Measurements from ENCODE around the gene HS3ST3B1. TPM values are rescaled to one million over a fixed set of nuclear protein-coding genes. Genes with fewer than 3 reads are reported as not detected.
A peak's percentile ranks its signal among the peaks of the same experiment; 100 is the strongest.

HS3ST3B1 gene
- total and polyA plus RNA-seq, 2 experiments from 2014 or later: 8.1 to 17.7 TPM

GRCh38 chr17:14295676-14296075 lies 5.2 kb upstream of the HS3ST3B1 start (continued):
- TF ChIP-seq CTCF (conservative IDR thresholded peaks at IDR 0.05; ENCODE audit: low read depth in 2 of 2) (no peak), NANOG (IDR thresholded peaks at IDR 0.05; ENCODE audit: borderline replicate concordance) (no peak)

DNA sequence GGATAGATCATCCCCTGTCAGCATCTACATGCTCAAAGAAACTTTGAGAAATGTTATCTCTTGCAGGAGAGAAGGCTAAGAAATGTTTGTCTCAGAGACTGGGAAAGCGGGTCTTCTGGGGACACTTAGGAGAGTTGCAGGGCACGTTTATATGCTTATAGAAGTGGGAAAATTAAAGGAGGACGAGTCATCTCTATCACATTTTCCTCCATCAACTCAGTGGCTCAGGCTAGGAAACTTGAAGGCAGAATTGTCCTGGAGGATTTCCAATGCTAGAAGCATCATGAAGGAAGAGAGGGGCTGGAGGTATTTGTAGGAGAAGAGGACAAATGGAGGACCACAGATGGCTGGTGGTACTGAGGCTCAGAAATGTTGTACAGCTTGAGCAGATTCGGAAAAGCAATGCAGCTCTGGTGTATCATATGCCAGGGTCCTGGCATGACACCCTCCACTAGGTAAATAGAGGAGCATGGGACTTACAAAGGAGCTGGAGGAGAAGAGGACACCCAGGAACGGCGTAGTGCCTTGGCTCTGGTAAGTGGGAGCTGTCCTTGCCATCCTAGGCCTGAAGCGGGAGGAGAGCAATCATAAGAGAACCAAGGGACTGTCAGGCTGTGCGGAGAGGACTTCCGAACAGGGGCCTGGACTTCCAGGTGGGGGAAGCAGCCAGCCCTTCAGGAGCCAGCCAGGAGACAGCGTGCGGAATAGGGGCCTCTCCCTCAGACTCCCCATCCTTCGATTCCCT lies 4.5 kb upstream of the HS3ST3B1 start:
- Histone ChIP-seq H2AFZ (peak overlapping the region; percentile 92), H3F3A (replicated peaks; ENCODE audit: low read depth) (peaks cover 10% of the 10 kb centered on the region), H3K4me2 (peak overlapping the region; percentile 88), H4K20me1 (replicated peaks; ENCODE audit: insufficient read depth) (no peaks in the 10 kb centered on the region), H3K27me3 (ENCODE audit: insufficient read depth) (peaks cover 72% of the 10 kb centered on the region), H3K4me3 (peak overlapping the region; percentile 61), H3K4me1 (ENCODE audit: insufficient read depth) (peaks cover 24% of the 10 kb centered on the region), H3K9me2 (ENCODE audit: insufficient read depth) (no peaks in the 10 kb centered on the region), H3K79me2 (replicated peaks; ENCODE audit: insufficient read depth) (no peaks in the 10 kb centered on the region), H3K27ac (ENCODE audit: low read depth) (no peak overlapping the region), H3K36me3 (ENCODE audit: insufficient read depth) (no peaks in the 10 kb centered on the region; the same call in 1 of the 2 replicates)
- ATAC-seq (no peak), DNase-seq (ENCODE audit: low spot score) (peak; percentile 27)
- peaks cover 32% of the 10 kb centered on the region for H3K4me1 Mint-ChIP-seq
- H3K27me3 Mint-ChIP-seq (ENCODE audit: insufficient read depth, low read depth, poor library complexity): peaks cover 60% of the 10 kb centered on the region
- H3K36me3 Mint-ChIP-seq (ENCODE audit: low read depth): no peaks in the 10 kb centered on the region
- peaks cover 4% of the 10 kb centered on the region; the same call in 1 of the 3 replicates for H3K9me3 Mint-ChIP-seq
- no peak overlapping the region for H3K27ac Mint-ChIP-seq
- peak overlapping the region; percentile 87 for H3K4me3 Mint-ChIP-seq
- TF ChIP-seq ZNF114 (CRISPR knock-in tag; IDR thresholded peaks at IDR 0.05): no peak
- no peak for TF ChIP-seq NANOG (IDR thresholded peaks at IDR 0.05; ENCODE audit: borderline replicate concordance)
- no peak for TF ChIP-seq REST (IDR thresholded peaks at IDR 0.05; ENCODE audit: unreplicated experiment)
- no peak for TF ChIP-seq EZH2 (IDR thresholded peaks at IDR 0.05; ENCODE audit: low read depth, unreplicated experiment)
- no peak for TF ChIP-seq ZNF462 (CRISPR knock-in tag; IDR thresholded peaks at IDR 0.05)
- TF ChIP-seq ETS1 (IDR thresholded peaks at IDR 0.05): no peak
- no peak for TF ChIP-seq POLR2AphosphoS5 (IDR thresholded peaks at IDR 0.05; ENCODE audit: low read depth)
- TF ChIP-seq ZNF331 (CRISPR knock-in tag; IDR thresholded peaks at IDR 0.05; ENCODE audit: low read depth): no peak
- TF ChIP-seq JUNB (IDR thresholded peaks at IDR 0.05; ENCODE audit: unreplicated experiment): no peak
